GM18517 (cell line): Measurements from ENCODE around the gene GIMAP6.
"Not testable (repeated sequence)": the region's sequence is repeated elsewhere in the genome, so short reads cannot be mapped to it uniquely, and the experiment has no call there.

ENCODE experiments used
- ATAC-seq: cut with Tn5 transposase; IDR thresholded peaks from one replicate; pipeline ENCODE4 v1.9.1; 2021; ENCODE audit warnings: mild to moderate bottlenecking, moderate library complexity; ENCODE audit not compliant: unreplicated experiment

The GIMAP6 gene

DNA sequence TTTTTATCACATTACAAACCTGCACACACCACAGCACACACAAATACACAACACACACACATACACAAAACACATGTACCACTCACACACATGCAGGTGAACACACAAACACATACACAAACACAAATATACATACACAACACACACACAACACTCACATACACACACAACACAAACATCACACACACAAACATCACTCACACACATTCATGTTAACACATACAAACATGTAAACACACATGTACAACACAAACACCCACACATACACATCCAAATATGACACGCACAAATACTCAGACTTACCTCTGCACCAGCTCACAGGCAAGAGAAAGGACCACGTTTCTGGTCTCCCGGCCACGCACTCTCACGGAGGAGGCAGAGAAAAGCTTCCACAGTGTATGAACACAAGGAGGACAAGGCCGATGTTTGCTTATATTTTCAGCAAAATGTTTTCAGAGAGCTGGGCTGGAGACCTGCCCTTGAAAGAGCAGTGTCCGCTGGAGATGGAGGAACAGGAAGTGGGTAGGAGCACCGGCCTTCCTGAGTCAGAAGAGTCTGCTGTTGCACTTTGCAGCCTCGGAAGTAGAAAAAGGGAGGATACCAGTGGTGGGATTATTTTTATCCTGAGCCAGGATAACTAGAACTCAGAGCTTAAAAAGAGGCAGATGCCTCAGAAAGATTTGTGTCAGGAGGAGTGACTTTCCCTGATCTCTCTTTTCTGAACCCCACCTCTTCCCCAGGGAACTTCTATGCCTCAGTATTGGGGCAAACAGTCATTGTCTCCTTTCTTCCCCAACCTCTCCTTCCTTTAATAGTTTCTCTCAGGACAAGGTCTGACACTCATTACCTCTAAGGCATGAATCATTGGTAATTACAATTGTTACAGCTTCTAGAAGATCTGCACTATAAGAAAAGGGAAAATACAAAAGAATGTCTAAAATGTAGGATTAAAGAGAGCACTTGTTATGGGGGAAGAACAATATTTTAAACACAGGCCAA, at the start of gene GIMAP6:
Gene GIMAP6 (minus strand): TSS at position 520 of the 999 bp plus-strand sequence. CDS start 2,243 bp downstream, outside the sequence.
- ATAC-seq = peak; percentile 65

DNA sequence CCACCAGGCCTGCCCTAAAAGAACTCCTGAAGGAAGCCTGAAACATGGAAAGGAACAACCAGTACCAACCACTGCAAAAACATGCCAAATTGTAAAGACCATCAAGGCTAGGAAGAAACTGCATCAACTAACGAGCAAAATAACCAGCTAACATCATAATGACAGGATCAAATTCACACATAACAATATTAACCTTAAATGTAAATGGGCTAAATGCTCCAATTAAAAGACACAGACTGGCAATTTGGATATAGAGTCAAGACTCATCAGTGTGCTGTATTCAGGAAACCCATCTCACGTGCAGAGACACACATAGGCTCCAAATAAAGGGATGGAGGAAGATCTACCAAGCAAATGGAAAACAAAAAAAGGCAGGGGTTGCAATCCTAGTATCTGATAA, 48.2 kb upstream of the GIMAP6 start:
- not testable (repeated sequence) for ATAC-seq

- not testable (repeated sequence) for ATAC-seq
These were observed 46.4 kb upstream of the GIMAP6 start for GRCh38 chr7:150678601-150679000.

GRCh38 chr7:150676854-150677253, 44.7 kb upstream of the GIMAP6 start:
- not testable (repeated sequence) for ATAC-seq

DNA sequence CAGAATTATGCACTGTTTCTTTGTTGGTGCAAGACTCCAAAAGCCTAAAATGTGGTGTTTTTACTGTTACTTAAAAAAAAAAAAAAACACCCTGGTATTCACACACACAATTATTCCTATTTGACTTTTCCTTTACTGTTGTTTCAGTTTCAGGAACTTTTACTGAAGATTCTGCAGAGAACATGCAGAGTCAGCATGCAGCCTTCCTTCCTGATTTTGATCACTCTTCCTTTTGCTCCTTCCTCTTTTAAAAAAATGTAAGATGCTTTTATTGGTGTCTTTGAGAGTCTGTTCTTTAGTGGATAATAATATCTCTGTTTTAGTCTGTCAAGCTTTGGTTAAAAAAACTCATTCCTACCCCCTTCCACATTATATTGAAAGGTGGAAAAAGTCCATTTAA, 44.1 kb upstream of the GIMAP6 start:
- not testable (repeated sequence) for ATAC-seq

- ATAC-seq = no peak
These were observed 43.5 kb upstream of the GIMAP6 start for GRCh38 chr7:150675714-150676113.

DNA sequence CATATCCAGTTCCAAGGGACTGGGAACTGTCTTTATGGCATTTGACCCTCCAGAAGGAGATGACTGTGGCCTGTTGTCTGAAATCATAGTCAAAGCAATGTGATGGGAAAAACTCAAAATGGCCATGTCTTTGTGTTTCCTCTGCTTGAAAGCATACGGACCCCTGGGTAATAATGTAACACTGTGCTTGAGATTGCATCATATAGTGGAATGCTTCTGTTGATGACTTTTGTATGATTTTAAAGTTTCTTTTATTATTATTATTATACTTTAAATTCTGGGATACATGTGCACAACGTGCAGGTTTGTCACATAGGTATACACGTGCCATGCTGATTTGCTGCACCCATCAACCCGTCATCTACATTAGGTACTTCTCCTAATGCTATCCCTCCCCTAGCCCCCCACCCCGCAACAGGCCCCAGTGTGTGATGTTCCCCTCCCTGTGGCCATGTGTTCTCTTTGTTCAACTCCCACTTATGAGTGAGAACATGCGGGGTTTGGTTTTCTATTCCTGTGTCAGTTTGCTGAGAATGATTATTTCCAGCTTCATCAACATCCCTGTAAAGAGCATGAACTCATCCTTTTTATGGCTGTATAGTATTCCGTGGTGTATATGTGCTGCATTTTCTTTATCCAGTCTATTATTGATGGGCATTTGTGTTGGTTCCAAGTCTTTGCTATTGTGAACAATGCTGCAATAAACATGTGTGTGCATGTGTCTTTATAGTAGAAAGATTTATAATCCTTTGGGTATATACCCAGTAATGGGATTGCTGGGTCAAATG, 39.8 kb upstream of the GIMAP6 start:
- not testable (repeated sequence) for ATAC-seq

GRCh38 chr7:150668977-150669376, 36.8 kb upstream of the GIMAP6 start:
- no peak for ATAC-seq

DNA sequence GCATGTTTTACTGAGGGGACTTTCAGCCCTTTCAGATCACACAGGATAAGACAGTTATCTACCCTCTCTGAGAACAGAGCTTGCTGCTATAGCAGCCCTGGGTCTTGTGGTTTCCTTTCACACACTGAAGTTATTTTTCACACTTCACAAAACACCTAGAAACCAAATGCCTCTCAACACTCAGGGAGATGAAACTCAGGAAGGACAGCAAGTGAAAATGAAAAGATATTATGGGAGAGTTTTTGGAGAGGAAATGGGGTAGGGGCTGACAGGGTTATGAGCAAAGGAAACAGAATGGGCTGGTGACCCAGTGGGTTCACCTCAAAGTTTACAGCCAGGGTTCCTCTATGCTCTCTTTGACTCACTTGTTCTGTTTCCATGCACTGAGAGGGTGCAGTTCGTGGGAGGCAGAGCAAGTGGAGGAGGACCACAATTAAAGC, 36.3 kb upstream of the GIMAP6 start:
- peak; percentile 67 for ATAC-seq

- no peak for ATAC-seq
These were observed 34.2 kb upstream of the GIMAP6 start for GRCh38 chr7:150666412-150666811.

GRCh38 chr7:150665896-150666295, 33.7 kb upstream of the GIMAP6 start:
- ATAC-seq = no peak

GRCh38 chr7:150665089-150665748, 33.0 kb upstream of the GIMAP6 start:
- ATAC-seq = no peak

- no peak for ATAC-seq
These were observed 31.8 kb upstream of the GIMAP6 start for GRCh38 chr7:150663802-150664494.

DNA sequence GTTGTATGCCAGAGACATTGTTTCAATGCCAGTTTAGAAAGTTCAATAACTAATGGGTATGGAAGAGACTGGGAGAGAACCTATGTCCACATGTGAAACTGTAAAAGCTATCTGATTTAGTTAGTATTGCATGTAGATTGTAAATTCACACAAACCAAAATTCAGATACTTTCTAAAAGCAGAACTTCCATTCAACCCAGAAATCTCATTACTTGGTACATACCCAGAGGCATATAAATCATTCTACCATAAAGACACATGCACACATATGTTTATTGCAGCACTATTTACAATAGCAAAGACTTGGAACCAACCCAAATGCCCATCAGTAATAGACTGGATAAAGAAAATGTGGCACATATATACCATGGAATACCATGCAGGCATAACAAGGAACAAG, 30.6 kb upstream of the GIMAP6 start:
- not testable (repeated sequence) for ATAC-seq

DNA sequence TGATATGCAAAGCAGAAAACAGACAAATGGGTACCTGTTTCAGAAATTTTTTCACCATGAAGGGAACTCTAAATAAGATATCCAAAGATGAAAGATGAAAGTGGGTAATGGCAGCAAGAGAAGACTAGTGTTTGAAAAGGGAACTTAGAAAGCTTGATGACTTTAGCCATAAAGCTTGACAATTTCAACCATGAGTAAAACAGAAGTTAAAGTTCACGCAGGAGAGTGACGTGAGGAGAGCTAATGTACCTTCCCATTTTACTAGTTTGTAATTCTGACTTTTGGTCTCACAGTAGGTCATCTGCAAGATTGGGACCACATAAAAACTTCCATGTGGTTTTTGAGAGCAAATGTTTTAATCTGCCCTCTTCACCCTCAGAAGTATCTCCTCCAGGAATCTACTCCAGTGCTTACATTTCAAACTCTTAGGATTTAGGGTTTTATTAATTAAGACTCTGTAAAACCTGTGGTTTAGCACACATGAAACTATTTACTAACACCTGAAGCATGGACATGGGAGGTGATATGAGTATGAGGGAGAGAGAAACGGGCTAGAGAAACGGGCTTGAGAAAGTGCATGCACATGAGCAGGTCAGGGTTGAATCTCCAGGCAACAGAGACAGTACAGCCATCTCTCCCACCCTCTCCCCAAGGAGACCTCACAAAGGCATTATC, 28.9 kb upstream of the GIMAP6 start:
- ATAC-seq = no peak

DNA sequence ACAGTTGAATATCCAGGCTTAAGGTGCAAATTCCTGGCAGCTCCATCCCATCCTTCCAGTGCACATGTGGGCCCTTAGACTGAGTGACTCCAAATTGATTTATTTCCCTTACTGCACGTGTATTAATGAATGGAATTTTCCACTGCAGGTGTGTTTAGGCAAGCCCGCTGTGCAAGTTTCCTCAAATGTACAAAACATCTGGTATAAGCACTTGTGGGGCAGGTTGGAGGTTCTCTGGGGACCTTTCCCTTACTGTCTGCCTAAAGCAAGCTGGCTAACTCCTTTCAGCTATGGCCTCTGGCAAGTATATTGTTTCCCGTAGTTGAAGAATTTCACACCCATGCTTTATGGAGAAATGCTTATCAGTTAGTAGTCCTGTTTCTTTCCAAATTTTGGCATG, 25.3 kb upstream of the GIMAP6 start:
- no peak for ATAC-seq

DNA sequence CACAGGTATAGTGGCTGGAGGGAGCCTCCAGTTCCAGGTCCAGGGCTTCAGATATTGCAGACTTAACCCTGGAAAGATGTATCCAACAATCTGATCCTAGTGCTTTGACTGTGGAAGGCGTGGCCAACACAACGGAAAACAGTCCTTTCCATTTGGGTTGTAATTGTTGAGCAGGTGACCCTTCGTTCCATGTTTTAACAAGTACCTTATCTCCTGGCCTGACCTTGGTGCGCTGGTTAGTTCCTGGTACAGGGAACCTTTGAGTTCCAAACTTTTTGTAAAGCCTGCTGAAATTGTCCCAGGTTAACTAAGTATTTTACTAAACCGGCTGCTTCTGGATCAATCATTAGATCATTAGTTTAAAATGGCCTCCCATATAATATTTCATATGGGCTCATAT, 23.9 kb upstream of the GIMAP6 start:
- ATAC-seq = no peak

DNA sequence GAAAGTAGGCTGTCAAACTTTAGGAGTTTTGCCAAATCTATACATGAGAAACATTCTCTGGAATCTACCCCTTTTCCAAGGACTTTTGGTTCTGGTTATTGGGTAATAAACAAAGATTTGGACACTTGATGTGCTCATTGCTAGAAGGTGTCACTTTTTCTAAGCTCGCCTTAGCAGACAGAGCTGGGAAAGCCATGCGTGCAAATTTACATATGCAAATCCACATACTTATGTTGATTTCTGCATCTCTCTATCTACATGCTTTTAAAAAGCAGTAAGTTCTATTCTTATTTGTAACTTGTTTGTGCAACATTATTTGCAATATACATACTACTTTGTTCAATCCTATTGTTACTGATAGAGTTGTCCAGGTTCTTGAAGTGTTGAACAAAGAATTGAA, 22.5 kb upstream of the GIMAP6 start:
- ATAC-seq = no peak

DNA sequence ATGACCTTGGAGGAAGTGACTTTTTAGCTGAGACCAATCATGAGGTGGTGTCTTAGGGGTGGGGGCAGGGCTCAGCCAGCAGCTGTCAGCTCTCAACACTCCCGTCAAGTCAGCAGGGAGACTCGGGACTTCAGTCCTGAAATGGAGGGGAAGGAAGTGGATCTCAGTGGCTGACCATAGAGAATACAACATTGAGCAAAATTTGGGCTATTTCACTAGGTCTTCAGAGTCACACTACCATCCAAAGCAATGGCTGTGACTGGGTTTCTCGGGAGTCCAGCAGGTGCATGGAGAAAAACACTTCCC, 16.8 kb upstream of the GIMAP6 start:
- no peak for ATAC-seq
